ENCODE data around the gene ETS1.

ETS1 gene

GRCh38 chr11:128499613-128500253 is 87.6 kb downstream of the ETS1 start:
- DNase-seq = no peak

- peak; percentile 31 to 43 for DNase-seq
Measured at GRCh38 chr11:128498721-128499245, 88.6 kb downstream of the ETS1 start.

GRCh38 chr11:128497776-128498095 is 89.6 kb downstream of the ETS1 start:
- DNase-seq = no peak

GRCh38 chr11:128497061-128497775 is 90.1 kb downstream of the ETS1 start:
- peak; percentile 86 to 98 for DNase-seq

DNA sequence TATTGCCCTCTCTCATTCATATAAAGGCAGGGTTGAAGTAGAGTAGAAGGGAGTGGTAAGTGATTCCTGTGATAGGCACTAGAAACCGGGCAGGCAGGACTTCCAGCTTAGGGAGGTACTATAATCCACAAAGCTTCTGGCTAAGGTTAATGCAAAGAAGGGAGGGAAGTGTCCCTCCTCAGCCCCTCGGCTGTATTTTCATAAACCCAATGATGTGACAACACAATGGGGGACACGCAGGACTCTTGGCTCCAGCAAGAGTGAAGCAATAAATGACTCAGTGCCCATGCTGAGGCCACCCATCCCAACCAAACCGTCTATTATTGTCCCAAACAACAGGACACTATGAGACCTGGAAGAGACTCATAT is 90.7 kb downstream of the ETS1 start:
- DNase-seq = peak; percentile 64 to 94

- DNase-seq = no peak
Measured at GRCh38 chr11:128496249-128496648, 91.1 kb downstream of the ETS1 start.

- no peak for DNase-seq
Measured at GRCh38 chr11:128494418-128495332, 92.7 kb downstream of the ETS1 start.

DNA sequence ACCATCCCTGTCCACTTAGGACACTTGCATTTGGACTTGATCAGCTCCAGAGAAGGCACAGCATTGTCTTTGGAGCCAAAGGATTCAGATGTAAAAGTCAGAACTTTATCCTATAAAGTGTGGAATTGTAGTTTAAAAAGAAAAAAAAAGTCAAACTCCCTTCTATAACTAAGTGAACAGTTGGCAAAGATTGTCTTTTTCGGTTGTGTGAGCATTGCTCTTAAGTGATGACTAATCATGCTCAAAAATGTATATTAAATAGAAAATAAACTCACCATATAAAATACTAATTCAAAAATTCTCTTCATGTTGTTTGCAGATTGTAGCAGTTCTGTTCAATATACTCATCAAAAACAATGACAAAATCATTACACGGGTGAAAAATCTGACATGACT is 93.8 kb downstream of the ETS1 start:
- no peak for DNase-seq

GRCh38 chr11:128492903-128493569 is 94.3 kb downstream of the ETS1 start:
- DNase-seq = no peak

DNA sequence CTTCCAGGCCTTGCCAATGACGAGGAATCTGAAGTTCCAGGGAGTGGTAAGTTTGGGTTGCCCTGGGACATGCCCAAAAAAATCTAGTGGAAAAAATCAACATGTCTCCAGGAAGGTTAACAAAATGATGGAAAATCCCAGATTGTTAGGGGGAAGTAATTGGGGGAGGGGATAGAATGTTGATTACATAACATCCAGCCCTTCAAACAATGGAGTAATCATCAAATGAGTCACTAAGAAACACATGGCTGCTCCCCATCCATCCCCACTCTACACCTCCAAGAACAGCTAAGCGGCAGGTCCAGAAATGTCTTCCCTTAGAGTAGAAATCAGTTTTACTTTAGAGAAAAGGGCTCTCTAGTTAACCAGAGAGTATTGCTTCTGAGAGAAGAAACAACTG is 94.9 kb downstream of the ETS1 start:
- peak in 1 of 2 experiments; percentile 37 for DNase-seq

DNA sequence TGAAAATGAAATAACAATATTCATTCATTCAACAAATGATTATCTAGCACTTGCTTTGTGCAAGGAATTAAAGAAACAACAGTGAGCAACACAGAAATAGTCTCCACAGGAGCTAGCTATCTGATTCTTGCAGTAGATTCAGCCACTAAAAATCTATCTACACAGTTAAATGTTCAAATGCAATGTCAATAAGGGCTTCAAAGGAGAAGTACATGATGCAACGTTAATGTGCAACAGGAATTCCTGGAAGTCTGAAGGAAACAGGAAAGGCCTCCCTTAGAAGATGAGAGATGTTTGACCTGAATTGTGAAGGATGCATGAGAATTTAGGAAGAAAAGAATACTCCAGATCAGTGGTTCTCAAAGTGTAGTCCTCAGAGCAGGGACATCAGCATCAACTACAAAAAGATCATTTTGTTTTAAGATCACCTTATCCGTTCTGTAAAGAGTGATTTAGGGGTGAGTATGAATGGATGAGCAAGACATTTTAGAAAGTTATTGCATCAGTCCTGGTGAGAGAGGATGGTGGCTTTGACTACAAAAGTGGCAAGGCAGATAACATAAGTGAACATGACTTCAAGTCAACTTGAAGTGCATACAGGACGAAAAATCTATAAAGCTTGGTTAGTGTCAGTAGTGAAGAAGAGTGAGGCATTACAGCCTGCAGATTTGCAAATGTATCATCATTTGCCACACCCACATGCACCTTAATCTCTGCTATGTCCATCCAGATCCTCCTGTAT is 96.0 kb downstream of the ETS1 start:
- DNase-seq = no peak

DNA sequence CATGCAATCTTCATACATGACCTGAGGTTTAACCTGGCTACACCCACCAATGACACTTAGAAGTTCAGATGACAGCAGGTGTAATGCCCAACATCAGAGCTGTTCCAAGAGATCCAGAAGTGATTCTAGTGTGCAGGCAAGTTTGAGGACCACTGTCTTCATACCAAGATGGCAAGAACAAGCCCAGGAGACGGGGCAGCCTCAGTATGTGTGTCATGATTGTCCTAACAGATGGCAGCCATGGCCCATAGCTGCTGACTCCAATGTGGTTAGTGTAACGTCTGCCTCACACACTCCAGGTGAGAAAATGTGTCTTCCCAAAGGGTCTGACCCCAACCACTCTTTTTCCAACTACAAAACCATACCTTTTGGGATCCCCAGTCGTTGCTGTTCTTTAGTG is 97.3 kb downstream of the ETS1 start:
- DNase-seq = no peak

GRCh38 chr11:128488471-128488870 is 98.9 kb downstream of the ETS1 start:
- DNase-seq = peak in 1 of 2 experiments; percentile 24

DNA sequence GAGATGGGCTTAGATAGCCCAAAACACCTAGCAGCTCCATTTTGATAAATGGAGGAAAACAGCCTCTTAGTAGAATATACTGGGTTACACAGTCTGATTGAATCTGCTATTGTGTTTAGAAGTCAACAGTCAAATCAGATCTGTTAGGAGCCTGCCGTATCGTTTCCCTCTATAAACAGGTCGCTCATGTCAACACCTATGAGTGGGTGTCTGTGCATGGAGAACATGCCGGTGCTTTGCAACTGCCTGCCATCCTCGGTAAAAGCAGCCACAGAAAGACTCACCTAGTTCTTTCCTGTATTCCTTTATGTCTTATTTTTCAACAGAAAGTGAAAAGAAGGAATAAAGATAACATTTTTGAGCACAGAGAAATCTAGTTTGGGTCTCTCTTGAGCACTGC is 99.4 kb downstream of the ETS1 start:
- no peak for DNase-seq

GRCh38 chr11:128484172-128484571 is 103.2 kb downstream of the ETS1 start:
- peak in 1 of 2 experiments; percentile 31 for DNase-seq

GRCh38 chr11:128483211-128483788 is 104.1 kb downstream of the ETS1 start:
- no peak for DNase-seq

- DNase-seq = no peak
Measured at GRCh38 chr11:128482512-128483191, 104.7 kb downstream of the ETS1 start.

DNA sequence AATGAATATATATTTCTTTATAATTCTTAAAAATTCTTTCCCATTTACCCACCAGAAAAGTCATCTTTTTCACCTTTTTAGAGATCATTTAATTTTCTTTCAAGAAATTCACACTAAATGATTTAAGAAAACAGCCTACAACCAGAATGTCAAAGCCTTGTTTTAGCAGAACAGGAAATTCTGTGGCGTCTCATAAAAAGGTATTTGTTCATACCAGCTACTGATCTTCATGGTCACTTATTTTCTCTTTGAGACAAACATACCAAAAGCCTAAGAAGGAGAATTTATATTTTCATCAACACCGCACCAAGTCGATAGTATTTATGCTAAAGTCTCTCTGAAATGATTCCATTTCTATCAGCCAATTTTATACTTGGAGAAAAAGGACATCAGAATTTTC is 105.3 kb downstream of the ETS1 start:
- no peak for DNase-seq

- peak in 1 of 2 experiments; percentile 41 for DNase-seq
Measured at GRCh38 chr11:128481135-128481534, 106.2 kb downstream of the ETS1 start.

- no peak for DNase-seq
Measured at GRCh38 chr11:128480665-128481064, 106.7 kb downstream of the ETS1 start.

DNA sequence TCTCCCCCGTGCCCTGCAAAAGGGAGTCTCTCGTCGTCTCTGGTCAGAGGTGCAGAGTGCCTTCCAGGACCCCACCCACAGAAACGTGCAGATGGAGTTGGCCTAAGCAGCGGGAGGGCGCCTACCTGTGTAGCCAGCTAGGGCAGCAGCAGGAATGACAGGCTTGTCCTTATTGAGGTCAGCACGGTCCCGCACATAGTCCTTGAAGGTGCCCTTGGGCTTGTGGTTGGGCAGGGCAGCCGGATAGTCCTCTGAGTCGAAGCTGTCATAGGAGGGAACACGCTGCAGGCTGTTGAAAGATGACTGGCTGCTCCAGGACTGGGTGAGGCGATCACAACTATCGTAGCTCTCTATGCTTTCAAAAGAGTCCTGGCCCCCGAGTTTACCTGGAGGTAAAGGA is 107.3 kb downstream of the ETS1 start:
- DNase-seq = no peak

Measured in SW 1271 (cell line).